Measurements from ENCODE around the gene PARP15. TPM values are rescaled to one million over a fixed set of nuclear protein-coding genes. Genes with fewer than 3 reads are reported as not detected.

PARP15 gene
- total RNA-seq, 1 experiment from 2014 or later, result not detected

- no TSS peak for BruUV-seq (replicated peaks)
- no peak for DNase-seq (ENCODE audit: unreplicated experiment)
- H3K27me3 Mint-ChIP-seq (ENCODE audit: insufficient read depth, unreplicated experiment), result peaks cover 27% of the 10 kb centered on the region
- ChIA-PET POLR2A (interaction anchor here (0.6 to 1.2 kb wide), 3 partner anchors 56 to 933 kb away, joined by 3 to 4 read pairs (median 4); no protein-coding TSS in a partner anchor), CTCF (no interaction called here)
- no peak overlapping the region for H3K4me3 Mint-ChIP-seq (ENCODE audit: unreplicated experiment)
- H3K9me3 Mint-ChIP-seq (ENCODE audit: unreplicated experiment), result no peaks in the 10 kb centered on the region
- H3K4me1 Mint-ChIP-seq (ENCODE audit: insufficient read depth, unreplicated experiment), result peaks cover 19% of the 10 kb centered on the region
- H3K27ac Mint-ChIP-seq (ENCODE audit: low read depth, unreplicated experiment), result no peak overlapping the region
- TF ChIP-seq, protein P1, sequence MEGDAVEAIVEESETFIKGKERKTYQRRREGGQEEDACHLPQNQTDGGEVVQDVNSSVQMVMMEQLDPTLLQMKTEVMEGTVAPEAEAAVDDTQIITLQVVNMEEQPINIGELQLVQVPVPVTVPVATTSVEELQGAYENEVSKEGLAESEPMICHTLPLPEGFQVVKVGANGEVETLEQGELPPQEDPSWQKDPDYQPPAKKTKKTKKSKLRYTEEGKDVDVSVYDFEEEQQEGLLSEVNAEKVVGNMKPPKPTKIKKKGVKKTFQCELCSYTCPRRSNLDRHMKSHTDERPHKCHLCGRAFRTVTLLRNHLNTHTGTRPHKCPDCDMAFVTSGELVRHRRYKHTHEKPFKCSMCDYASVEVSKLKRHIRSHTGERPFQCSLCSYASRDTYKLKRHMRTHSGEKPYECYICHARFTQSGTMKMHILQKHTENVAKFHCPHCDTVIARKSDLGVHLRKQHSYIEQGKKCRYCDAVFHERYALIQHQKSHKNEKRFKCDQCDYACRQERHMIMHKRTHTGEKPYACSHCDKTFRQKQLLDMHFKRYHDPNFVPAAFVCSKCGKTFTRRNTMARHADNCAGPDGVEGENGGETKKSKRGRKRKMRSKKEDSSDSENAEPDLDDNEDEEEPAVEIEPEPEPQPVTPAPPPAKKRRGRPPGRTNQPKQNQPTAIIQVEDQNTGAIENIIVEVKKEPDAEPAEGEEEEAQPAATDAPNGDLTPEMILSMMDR (IDR thresholded peaks at IDR 0.05; ENCODE audit: unreplicated experiment), result no peak
- peaks cover 6% of the 10 kb centered on the region for H3K36me3 Mint-ChIP-seq (ENCODE audit: insufficient read depth, unreplicated experiment)
- intact Hi-C loops (cut with micrococcal nuclease), result no loop called here
Observed at GRCh38 chr3:122627301-122627700, 49.9 kb downstream of the PARP15 start.

GRCh38 chr3:122628567-122628966 lies 51.1 kb downstream of the PARP15 start:
- CTCF ChIA-PET, result interaction anchor here (0.6 to 1.9 kb wide), 4 partner anchors 9 to 80 kb away, joined by 3 to 5 read pairs (median 3); no protein-coding TSS in a partner anchor
- POLR2A ChIA-PET, result interaction anchor here (0.7 to 1.4 kb wide), 6 partner anchors 9 to 57 kb away, joined by 3 to 6 read pairs (median 4); partner anchors contain the start of gene PARP14
- no peak overlapping the region for H3K27ac Mint-ChIP-seq (ENCODE audit: low read depth, unreplicated experiment)
- DNase-seq (ENCODE audit: unreplicated experiment), result peak; percentile 62
- H3K27me3 Mint-ChIP-seq (ENCODE audit: insufficient read depth, unreplicated experiment), result peaks cover 14% of the 10 kb centered on the region
- H3K36me3 Mint-ChIP-seq (ENCODE audit: insufficient read depth, unreplicated experiment), result peaks cover 6% of the 10 kb centered on the region
- intact Hi-C loops (cut with micrococcal nuclease), result no loop called here
- H3K4me1 Mint-ChIP-seq (ENCODE audit: insufficient read depth, unreplicated experiment), result peaks cover 19% of the 10 kb centered on the region
- H3K9me3 Mint-ChIP-seq (ENCODE audit: unreplicated experiment), result no peaks in the 10 kb centered on the region
- no peak overlapping the region for H3K4me3 Mint-ChIP-seq (ENCODE audit: unreplicated experiment)
- BruUV-seq (replicated peaks), result no TSS peak
- TF ChIP-seq, protein P1 (IDR thresholded peaks at IDR 0.05; ENCODE audit: unreplicated experiment), result no peak

- Mint-ChIP-seq H3K27ac (ENCODE audit: low read depth, unreplicated experiment) (no peak overlapping the region), H3K36me3 (ENCODE audit: insufficient read depth, unreplicated experiment) (peaks cover 6% of the 10 kb centered on the region), H3K27me3 (ENCODE audit: insufficient read depth, unreplicated experiment) (peaks cover 22% of the 10 kb centered on the region), H3K9me3 (ENCODE audit: unreplicated experiment) (no peaks in the 10 kb centered on the region), H3K4me3 (ENCODE audit: unreplicated experiment) (no peak overlapping the region), H3K4me1 (ENCODE audit: insufficient read depth, unreplicated experiment) (peaks cover 19% of the 10 kb centered on the region)
- TF ChIP-seq, protein P1 (IDR thresholded peaks at IDR 0.05; ENCODE audit: unreplicated experiment), result no peak
- ChIA-PET CTCF (interaction anchor here (0.6 to 1.9 kb wide), 3 partner anchors 9 to 101 kb away, joined by 3 to 5 read pairs (median 4); no protein-coding TSS in a partner anchor), POLR2A (no interaction called here)
- intact Hi-C loops (cut with micrococcal nuclease), result no loop called here
- no TSS peak for BruUV-seq (replicated peaks)
- DNase-seq (ENCODE audit: unreplicated experiment), result no peak
Observed at GRCh38 chr3:122629763-122630162, 52.3 kb downstream of the PARP15 start.

DNA sequence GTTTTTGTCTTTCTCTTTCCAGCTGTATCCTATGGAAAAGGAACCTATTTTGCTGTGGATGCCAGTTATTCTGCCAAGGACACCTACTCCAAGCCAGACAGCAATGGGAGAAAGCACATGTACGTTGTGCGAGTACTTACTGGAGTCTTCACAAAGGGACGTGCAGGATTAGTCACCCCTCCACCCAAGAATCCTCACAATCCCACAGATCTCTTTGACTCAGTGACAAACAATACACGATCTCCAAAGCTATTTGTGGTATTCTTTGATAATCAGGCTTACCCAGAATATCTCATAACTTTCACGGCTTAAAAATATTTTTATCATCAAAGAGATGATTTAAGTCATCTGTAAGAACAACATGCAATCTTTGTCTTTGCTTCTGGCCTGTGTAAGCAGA lies 58.3 kb downstream of the PARP15 start:
- BruUV-seq (replicated peaks), result no TSS peak
- CTCF ChIA-PET, result interaction anchor here (1.0 to 1.4 kb wide), 3 partner anchors 14 to 73 kb away, joined by 3 to 4 read pairs (median 4); no protein-coding TSS in a partner anchor
- no peaks in the 10 kb centered on the region for H3K4me1 Mint-ChIP-seq (ENCODE audit: insufficient read depth, unreplicated experiment)
- POLR2A ChIA-PET, result no interaction called here
- intact Hi-C loops (cut with micrococcal nuclease), result no loop called here
- H3K36me3 Mint-ChIP-seq (ENCODE audit: insufficient read depth, unreplicated experiment), result peaks cover 4% of the 10 kb centered on the region
- no peaks in the 10 kb centered on the region for H3K9me3 Mint-ChIP-seq (ENCODE audit: unreplicated experiment)
- H3K4me3 Mint-ChIP-seq (ENCODE audit: unreplicated experiment), result no peak overlapping the region
- TF ChIP-seq, protein P1 (IDR thresholded peaks at IDR 0.05; ENCODE audit: unreplicated experiment), result no peak
- no peak overlapping the region for H3K27ac Mint-ChIP-seq (ENCODE audit: low read depth, unreplicated experiment)
- DNase-seq (ENCODE audit: unreplicated experiment), result peak; percentile 14
- H3K27me3 Mint-ChIP-seq (ENCODE audit: insufficient read depth, unreplicated experiment), result peaks cover 12% of the 10 kb centered on the region
